ENCODE data around the gene NLGN1. TPM values are rescaled to one million over a fixed set of nuclear protein-coding genes. Genes with fewer than 3 reads are reported as not detected.

Gene NLGN1
- total and polyA plus RNA-seq, 2 of the 8 experiments (the other 6 are each of a cell fraction or from before 2014, with no cell fraction given), result 7.8 to 14.8 TPM

GRCh38 chr3:173796890-173797289 lies 399.3 kb downstream of the NLGN1 start:
- Histone ChIP-seq H3K79me2 (ENCODE audit: control insufficient read depth in 1 of 2, insufficient read depth in 2 of 2, low read length in 2 of 2) (no peaks in the 10 kb centered on the region), H3K56ac (replicated peaks; ENCODE audit: insufficient read length, low read depth, low read length) (no peak overlapping the region), H4K5ac (ENCODE audit: insufficient read length, low read depth, low read length) (no peak overlapping the region), H3K4me2 (ENCODE audit: insufficient read depth in 1 of 2, low read depth in 2 of 2, low read length in 2 of 2) (no peak overlapping the region), H3K4ac (replicated peaks; ENCODE audit: insufficient read length, low read depth, low read length) (no peak overlapping the region), H2BK12ac (ENCODE audit: low read depth, low read length) (no peak overlapping the region), H3K9me3 (ENCODE audit: insufficient read depth in 2 of 2, low read depth in 1 of 2, low read length in 1 of 2) (no peaks in the 10 kb centered on the region), H3K27ac (ENCODE audit: low read depth, low read length) (no peak overlapping the region), H3K23me2 (ENCODE audit: low read depth, low read length) (0 out of 2 replicates have a peak, but pooled peaks cover 2% of the 10 kb centered on the region), H4K91ac (replicated peaks; ENCODE audit: insufficient read length, low read length) (no peak overlapping the region), H3K23ac (ENCODE audit: insufficient read length) (no peak overlapping the region), H3K36me3 (ENCODE audit: control insufficient read depth in 2 of 4, insufficient read depth in 4 of 4, low read length in 3 of 4) (no peaks in the 10 kb centered on the region), H3K18ac (ENCODE audit: extremely low read depth, low read length) (no peak overlapping the region; the same call in 1 of the 2 replicates), H2AFZ (ENCODE audit: low read length) (no peak overlapping the region), H3K27me3 (replicated peaks in 1 of 4; ENCODE audit: control insufficient read depth in 3 of 4, extremely low read depth in 1 of 4, insufficient read depth in 3 of 4, low read length in 3 of 4) (no peaks in the 10 kb centered on the region), H4K8ac (ENCODE audit: extremely low read depth, insufficient read depth, low read length) (no peak overlapping the region), H2AK5ac (ENCODE audit: low read depth, low read length) (no peak overlapping the region), H2BK5ac (ENCODE audit: low read depth, low read length) (no peak overlapping the region), H4K20me1 (replicated peaks in 1 of 2; ENCODE audit: control insufficient read depth in 1 of 2, insufficient read depth in 2 of 2, low read length in 2 of 2) (no peaks in the 10 kb centered on the region), H3K9ac (replicated peaks in 1 of 4; ENCODE audit: extremely low read depth in 1 of 4, low read depth in 3 of 4, low read length in 3 of 4) (no peak overlapping the region), H3K14ac (ENCODE audit: insufficient read length) (no peak overlapping the region), H3K4me3 (ENCODE audit: extremely low read depth in 1 of 4, insufficient read depth in 2 of 4, low read depth in 3 of 4, low read length in 4 of 4) (no peak overlapping the region), H2BK120ac (replicated peaks; ENCODE audit: low read depth, low read length) (no peak overlapping the region), H3K79me1 (ENCODE audit: low read depth, low read length) (no peaks in the 10 kb centered on the region), H2BK20ac (ENCODE audit: low read length) (no peak overlapping the region), H2BK15ac (ENCODE audit: low read length) (no peak overlapping the region), H3K4me1 (replicated peaks in 1 of 4; ENCODE audit: control insufficient read depth in 3 of 4, insufficient read depth in 4 of 4, low read length in 3 of 4) (peaks cover 0 to 4% (median 0%) of the 10 kb centered on the region in 4 experiments; a peak in 1 of 7 replicates)
- POLR2A ChIA-PET (ENCODE audit: partially characterized antibody), result no interaction called here
- WGBS, 2 experiments (ENCODE audit: extremely low coverage in 1 of 2, insufficient coverage in 1 of 2, insufficient read length in 1 of 2, insufficient replicate concordance in 2 of 2, low coverage in 1 of 2, low lambda C conversion rate in 2 of 2, missing lambda C conversion rate in 1 of 2), result 71% methylated on average over 3 of the region's 3 CpGs; no CpG with 5 or more reads in 1 of the 2 experiments
- peak; percentile 52 for FAIRE-seq
- CTCF ChIA-PET (ENCODE audit: partially characterized antibody), result no interaction called here
- DNase-seq (ENCODE audit: low read depth in 1 of 2, low spot score in 2 of 2), result no peak
- no peak for TF ChIP-seq YY1 (IDR thresholded peaks at IDR 0.05; ENCODE audit: low read depth, low read length)
- TF ChIP-seq GABPA (IDR thresholded peaks at IDR 0.05; ENCODE audit: borderline replicate concordance, insufficient read depth, low read length), result no peak
- no peak for TF ChIP-seq EP300 (IDR thresholded peaks at IDR 0.05; ENCODE audit: borderline replicate concordance in 1 of 2, low read depth in 2 of 2, low read length in 2 of 2)
- no peak for TF ChIP-seq SP2 (IDR thresholded peaks at IDR 0.05; ENCODE audit: low read length)
- TF ChIP-seq TCF12 (IDR thresholded peaks at IDR 0.05; ENCODE audit: low read depth, low read length), result no peak
- TF ChIP-seq NANOG (IDR thresholded peaks at IDR 0.05; ENCODE audit: insufficient read depth, low read depth, low read length, poor library complexity, severe bottlenecking), result no peak
- TF ChIP-seq CTBP2 (IDR thresholded peaks at IDR 0.05; ENCODE audit: borderline replicate concordance, insufficient read depth, insufficient read length, low read length), result no peak
- TF ChIP-seq PHF8 (conservative IDR thresholded peaks at IDR 0.05; ENCODE audit: low read depth, low read length), result no peak
- no peak for TF ChIP-seq BACH1 (IDR thresholded peaks at IDR 0.05; ENCODE audit: low read length)
- no peak for TF ChIP-seq SP4 (IDR thresholded peaks at IDR 0.05; ENCODE audit: low read length)
- TF ChIP-seq SIN3A (conservative IDR thresholded peaks at IDR 0.05 in 1 of 2, IDR thresholded peaks at IDR 0.05 in 1 of 2; ENCODE audit: low read depth in 1 of 2, low read length in 2 of 2), result no peak
